Measurements from ENCODE around the gene WDR73. TPM values are rescaled to one million over a fixed set of nuclear protein-coding genes. Genes with fewer than 3 reads are reported as not detected.

The WDR73 gene
- total RNA-seq, 1 experiment from 2014 or later, result 29.5 TPM

GRCh38 chr15:84699538-84700191, 45.6 kb upstream of the WDR73 start:
- Histone ChIP-seq H3K4me2 (no peak overlapping the region), H4K20me1 (ENCODE audit: insufficient read depth) (peaks cover 76% of the 10 kb centered on the region), H3K9me2 (ENCODE audit: insufficient read depth) (no peaks in the 10 kb centered on the region), H3K9me3 (ENCODE audit: insufficient read depth, low read depth) (no peaks in the 10 kb centered on the region), H3K4me3 (no peak overlapping the region), H3K27ac (no peak overlapping the region), H2AFZ (no peak overlapping the region), H3K79me2 (ENCODE audit: low read depth) (peaks cover 99% of the 10 kb centered on the region), H3K36me3 (ENCODE audit: low read depth) (no peaks in the 10 kb centered on the region), H3K4me1 (replicated peaks; ENCODE audit: insufficient read depth) (no peaks in the 10 kb centered on the region), H3F3A (ENCODE audit: insufficient read depth, low read depth) (peaks cover 26% of the 10 kb centered on the region), H3K27me3 (ENCODE audit: insufficient read depth, low read depth) (no peaks in the 10 kb centered on the region)
- no TSS peak for BruUV-seq (replicated peaks)
- TF ChIP-seq, protein P1, sequence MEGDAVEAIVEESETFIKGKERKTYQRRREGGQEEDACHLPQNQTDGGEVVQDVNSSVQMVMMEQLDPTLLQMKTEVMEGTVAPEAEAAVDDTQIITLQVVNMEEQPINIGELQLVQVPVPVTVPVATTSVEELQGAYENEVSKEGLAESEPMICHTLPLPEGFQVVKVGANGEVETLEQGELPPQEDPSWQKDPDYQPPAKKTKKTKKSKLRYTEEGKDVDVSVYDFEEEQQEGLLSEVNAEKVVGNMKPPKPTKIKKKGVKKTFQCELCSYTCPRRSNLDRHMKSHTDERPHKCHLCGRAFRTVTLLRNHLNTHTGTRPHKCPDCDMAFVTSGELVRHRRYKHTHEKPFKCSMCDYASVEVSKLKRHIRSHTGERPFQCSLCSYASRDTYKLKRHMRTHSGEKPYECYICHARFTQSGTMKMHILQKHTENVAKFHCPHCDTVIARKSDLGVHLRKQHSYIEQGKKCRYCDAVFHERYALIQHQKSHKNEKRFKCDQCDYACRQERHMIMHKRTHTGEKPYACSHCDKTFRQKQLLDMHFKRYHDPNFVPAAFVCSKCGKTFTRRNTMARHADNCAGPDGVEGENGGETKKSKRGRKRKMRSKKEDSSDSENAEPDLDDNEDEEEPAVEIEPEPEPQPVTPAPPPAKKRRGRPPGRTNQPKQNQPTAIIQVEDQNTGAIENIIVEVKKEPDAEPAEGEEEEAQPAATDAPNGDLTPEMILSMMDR (conservative IDR thresholded peaks at IDR 0.05), result no peak
- TF ChIP-seq EZH2 (IDR thresholded peaks at IDR 0.05; ENCODE audit: low read depth), result no peak
- no peak for DNase-seq
- ChIA-PET POLR2A (ENCODE audit: unreplicated experiment) (no interaction called here), CTCF (no interaction called here)
- intact Hi-C loops (cut with micrococcal nuclease; ENCODE audit: unreplicated experiment), result no loop called here

GRCh38 chr15:84697236-84697990, 43.3 kb upstream of the WDR73 start:
- H3K4me3 ChIP-seq, result no peak overlapping the region
- ChIA-PET CTCF (interaction anchor here (0.5 to 0.6 kb wide), 2 partner anchors 67 to 634 kb away, joined by 9 to 11 read pairs; no protein-coding TSS in a partner anchor), POLR2A (ENCODE audit: unreplicated experiment) (no interaction called here)
- H3K9me3 ChIP-seq (ENCODE audit: insufficient read depth, low read depth), result no peaks in the 10 kb centered on the region
- H3F3A ChIP-seq (ENCODE audit: insufficient read depth, low read depth), result peaks cover 30% of the 10 kb centered on the region
- intact Hi-C loops (cut with micrococcal nuclease; ENCODE audit: unreplicated experiment), result no loop called here
- peaks cover 99% of the 10 kb centered on the region for H3K79me2 ChIP-seq (ENCODE audit: low read depth)
- H3K9me2 ChIP-seq (ENCODE audit: insufficient read depth), result no peaks in the 10 kb centered on the region
- no peaks in the 10 kb centered on the region for H3K27me3 ChIP-seq (ENCODE audit: insufficient read depth, low read depth)
- no peak for DNase-seq
- H2AFZ ChIP-seq, result no peak overlapping the region
- 0 out of 2 replicates have a peak overlapping the region, but pooled peaks have one; percentile 19 for H3K27ac ChIP-seq
- no peak overlapping the region for H3K4me2 ChIP-seq
- no TSS peak for BruUV-seq (replicated peaks)
- TF ChIP-seq, protein P1 (conservative IDR thresholded peaks at IDR 0.05), result no peak
- no peak for TF ChIP-seq EZH2 (IDR thresholded peaks at IDR 0.05; ENCODE audit: low read depth)
- H3K4me1 ChIP-seq (replicated peaks; ENCODE audit: insufficient read depth), result no peaks in the 10 kb centered on the region
- peaks cover 84% of the 10 kb centered on the region for H4K20me1 ChIP-seq (ENCODE audit: insufficient read depth)
- 0 out of 2 replicates have a peak, but pooled peaks cover 6% of the 10 kb centered on the region for H3K36me3 ChIP-seq (ENCODE audit: low read depth)

DNA sequence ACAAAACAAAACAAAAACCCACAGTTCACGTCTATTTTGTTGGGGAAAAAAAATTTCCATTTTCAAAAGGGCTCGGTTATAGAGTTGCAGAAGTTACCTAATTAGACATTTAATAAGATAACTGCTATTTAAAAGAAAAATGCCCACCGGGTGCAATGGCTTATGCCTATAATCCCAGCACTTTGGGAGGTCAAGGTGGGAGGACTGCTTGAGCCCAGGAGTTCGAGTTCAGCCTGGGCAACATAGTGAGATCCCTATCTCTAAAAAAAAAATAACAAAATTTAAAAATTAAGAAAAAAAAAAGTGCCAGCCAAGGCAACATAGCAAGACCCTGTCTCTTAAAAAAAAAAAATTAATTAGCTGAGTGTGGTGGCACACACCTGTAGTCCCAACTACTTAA, 42.7 kb upstream of the WDR73 start:
- no peak overlapping the region for H3K4me3 ChIP-seq
- no peak for TF ChIP-seq EZH2 (IDR thresholded peaks at IDR 0.05; ENCODE audit: low read depth)
- TF ChIP-seq, protein P1 (conservative IDR thresholded peaks at IDR 0.05), result no peak
- H2AFZ ChIP-seq, result no peak overlapping the region
- H4K20me1 ChIP-seq (ENCODE audit: insufficient read depth), result peaks cover 88% of the 10 kb centered on the region
- peaks cover 99% of the 10 kb centered on the region for H3K79me2 ChIP-seq (ENCODE audit: low read depth)
- intact Hi-C loops (cut with micrococcal nuclease; ENCODE audit: unreplicated experiment), result no loop called here
- DNase-seq, result no peak
- H3K9me3 ChIP-seq (ENCODE audit: insufficient read depth, low read depth), result no peaks in the 10 kb centered on the region
- no peaks in the 10 kb centered on the region for H3K27me3 ChIP-seq (ENCODE audit: insufficient read depth, low read depth)
- no peaks in the 10 kb centered on the region for H3K9me2 ChIP-seq (ENCODE audit: insufficient read depth)
- no peaks in the 10 kb centered on the region for H3K4me1 ChIP-seq (replicated peaks; ENCODE audit: insufficient read depth)
- H3K36me3 ChIP-seq (ENCODE audit: low read depth), result 0 out of 2 replicates have a peak, but pooled peaks cover 6% of the 10 kb centered on the region
- H3K27ac ChIP-seq, result no peak overlapping the region
- ChIA-PET CTCF (interaction anchor here (0.5 to 0.6 kb wide), 2 partner anchors 66 to 635 kb away, joined by 9 to 11 read pairs; no protein-coding TSS in a partner anchor), POLR2A (ENCODE audit: unreplicated experiment) (no interaction called here)
- H3F3A ChIP-seq (ENCODE audit: insufficient read depth, low read depth), result peaks cover 28% of the 10 kb centered on the region
- no TSS peak for BruUV-seq (replicated peaks)
- H3K4me2 ChIP-seq, result no peak overlapping the region
